ENCODE measurements around the gene CACNA2D3.

The CACNA2D3 gene

GRCh38 chr3:55066551-55067047, 944.2 kb downstream of the CACNA2D3 start:
- H3K36me3 ChIP-seq (ENCODE audit: control insufficient read depth, insufficient read depth, low read length): no peaks in the 10 kb centered on the region
- H3K4me3 ChIP-seq (ENCODE audit: low read depth, low read length): no peak overlapping the region
- peaks cover 3% of the 10 kb centered on the region for H3K4me1 ChIP-seq (ENCODE audit: control insufficient read depth, insufficient read depth, low read length)
- H3K9me3 ChIP-seq (ENCODE audit: control insufficient read depth, insufficient read depth, low read length): no peaks in the 10 kb centered on the region
- H3K27me3 ChIP-seq (ENCODE audit: control insufficient read depth, insufficient read depth, low read length): no peaks in the 10 kb centered on the region
- H3K9ac ChIP-seq (ENCODE audit: low read depth, low read length): no peak overlapping the region

GRCh38 chr3:55069950-55070349, 947.6 kb downstream of the CACNA2D3 start:
- Histone ChIP-seq H3K36me3 (ENCODE audit: control insufficient read depth, insufficient read depth, low read length) (no peaks in the 10 kb centered on the region), H3K27me3 (ENCODE audit: control insufficient read depth, insufficient read depth, low read length) (no peaks in the 10 kb centered on the region), H3K9me3 (ENCODE audit: control insufficient read depth, insufficient read depth, low read length) (no peaks in the 10 kb centered on the region), H3K4me1 (ENCODE audit: control insufficient read depth, insufficient read depth, low read length) (peaks cover 1% of the 10 kb centered on the region), H3K4me3 (ENCODE audit: low read depth, low read length) (no peak overlapping the region), H3K9ac (ENCODE audit: low read depth, low read length) (no peak overlapping the region)

- no peak overlapping the region for H3K9ac ChIP-seq (ENCODE audit: low read depth, low read length)
- H3K36me3 ChIP-seq (ENCODE audit: control insufficient read depth, insufficient read depth, low read length): no peaks in the 10 kb centered on the region
- no peaks in the 10 kb centered on the region for H3K27me3 ChIP-seq (ENCODE audit: control insufficient read depth, insufficient read depth, low read length)
- H3K4me3 ChIP-seq (ENCODE audit: low read depth, low read length): no peak overlapping the region
- no peaks in the 10 kb centered on the region for H3K4me1 ChIP-seq (ENCODE audit: control insufficient read depth, insufficient read depth, low read length)
- H3K9me3 ChIP-seq (ENCODE audit: control insufficient read depth, insufficient read depth, low read length): no peaks in the 10 kb centered on the region
Measured at GRCh38 chr3:55074796-55075195, 952.4 kb downstream of the CACNA2D3 start.

- no peaks in the 10 kb centered on the region for H3K36me3 ChIP-seq (ENCODE audit: control insufficient read depth, insufficient read depth, low read length)
- no peak overlapping the region for H3K9ac ChIP-seq (ENCODE audit: low read depth, low read length)
- no peaks in the 10 kb centered on the region for H3K4me1 ChIP-seq (ENCODE audit: control insufficient read depth, insufficient read depth, low read length)
- H3K27me3 ChIP-seq (ENCODE audit: control insufficient read depth, insufficient read depth, low read length): no peaks in the 10 kb centered on the region
- no peak overlapping the region for H3K4me3 ChIP-seq (ENCODE audit: low read depth, low read length)
- H3K9me3 ChIP-seq (ENCODE audit: control insufficient read depth, insufficient read depth, low read length): no peaks in the 10 kb centered on the region
Measured at GRCh38 chr3:55075846-55076245, 953.5 kb downstream of the CACNA2D3 start.

- no peaks in the 10 kb centered on the region for H3K9me3 ChIP-seq (ENCODE audit: control insufficient read depth, insufficient read depth, low read length)
- H3K36me3 ChIP-seq (ENCODE audit: control insufficient read depth, insufficient read depth, low read length): no peaks in the 10 kb centered on the region
- H3K27me3 ChIP-seq (ENCODE audit: control insufficient read depth, insufficient read depth, low read length): no peaks in the 10 kb centered on the region
- no peak overlapping the region for H3K4me3 ChIP-seq (ENCODE audit: low read depth, low read length)
- H3K9ac ChIP-seq (ENCODE audit: low read depth, low read length): no peak overlapping the region
- no peaks in the 10 kb centered on the region for H3K4me1 ChIP-seq (ENCODE audit: control insufficient read depth, insufficient read depth, low read length)
Measured at GRCh38 chr3:55077726-55078125, 955.4 kb downstream of the CACNA2D3 start.

GRCh38 chr3:55078876-55079275, 956.5 kb downstream of the CACNA2D3 start:
- no peaks in the 10 kb centered on the region for H3K36me3 ChIP-seq (ENCODE audit: control insufficient read depth, insufficient read depth, low read length)
- no peaks in the 10 kb centered on the region for H3K4me1 ChIP-seq (ENCODE audit: control insufficient read depth, insufficient read depth, low read length)
- H3K27me3 ChIP-seq (ENCODE audit: control insufficient read depth, insufficient read depth, low read length): no peaks in the 10 kb centered on the region
- H3K9me3 ChIP-seq (ENCODE audit: control insufficient read depth, insufficient read depth, low read length): no peaks in the 10 kb centered on the region
- H3K4me3 ChIP-seq (ENCODE audit: low read depth, low read length): no peak overlapping the region
- H3K9ac ChIP-seq (ENCODE audit: low read depth, low read length): no peak overlapping the region

GRCh38 chr3:55085231-55085630, 962.9 kb downstream of the CACNA2D3 start:
- H3K9ac ChIP-seq (ENCODE audit: low read depth, low read length): no peak overlapping the region
- no peaks in the 10 kb centered on the region for H3K9me3 ChIP-seq (ENCODE audit: control insufficient read depth, insufficient read depth, low read length)
- H3K4me1 ChIP-seq (ENCODE audit: control insufficient read depth, insufficient read depth, low read length): no peaks in the 10 kb centered on the region
- no peaks in the 10 kb centered on the region for H3K27me3 ChIP-seq (ENCODE audit: control insufficient read depth, insufficient read depth, low read length)
- H3K36me3 ChIP-seq (ENCODE audit: control insufficient read depth, insufficient read depth, low read length): no peaks in the 10 kb centered on the region
- H3K4me3 ChIP-seq (ENCODE audit: low read depth, low read length): no peak overlapping the region

- no peaks in the 10 kb centered on the region for H3K27me3 ChIP-seq (ENCODE audit: control insufficient read depth, insufficient read depth, low read length)
- no peak overlapping the region for H3K9ac ChIP-seq (ENCODE audit: low read depth, low read length)
- H3K9me3 ChIP-seq (ENCODE audit: control insufficient read depth, insufficient read depth, low read length): no peaks in the 10 kb centered on the region
Measured at GRCh38 chr3:55089211-55089610, 966.9 kb downstream of the CACNA2D3 start.

GRCh38 chr3:55090291-55090690, 967.9 kb downstream of the CACNA2D3 start:
- Histone ChIP-seq H3K36me3 (ENCODE audit: control insufficient read depth, insufficient read depth, low read length) (no peaks in the 10 kb centered on the region), H3K9ac (ENCODE audit: low read depth, low read length) (no peak overlapping the region), H3K4me3 (ENCODE audit: low read depth, low read length) (no peak overlapping the region), H3K27me3 (ENCODE audit: control insufficient read depth, insufficient read depth, low read length) (no peaks in the 10 kb centered on the region), H3K4me1 (ENCODE audit: control insufficient read depth, insufficient read depth, low read length) (no peaks in the 10 kb centered on the region), H3K9me3 (ENCODE audit: control insufficient read depth, insufficient read depth, low read length) (no peaks in the 10 kb centered on the region)

More at GRCh38 chr3:55089211-55089610, 966.9 kb downstream of the CACNA2D3 start:
- no peak overlapping the region for H3K4me3 ChIP-seq (ENCODE audit: low read depth, low read length)
- no peaks in the 10 kb centered on the region for H3K36me3 ChIP-seq (ENCODE audit: control insufficient read depth, insufficient read depth, low read length)
- H3K4me1 ChIP-seq (ENCODE audit: control insufficient read depth, insufficient read depth, low read length): no peaks in the 10 kb centered on the region

GRCh38 chr3:55090746-55091145, 968.4 kb downstream of the CACNA2D3 start:
- no peaks in the 10 kb centered on the region for H3K27me3 ChIP-seq (ENCODE audit: control insufficient read depth, insufficient read depth, low read length)
- no peaks in the 10 kb centered on the region for H3K4me1 ChIP-seq (ENCODE audit: control insufficient read depth, insufficient read depth, low read length)
- H3K36me3 ChIP-seq (ENCODE audit: control insufficient read depth, insufficient read depth, low read length): no peaks in the 10 kb centered on the region
- H3K9me3 ChIP-seq (ENCODE audit: control insufficient read depth, insufficient read depth, low read length): no peaks in the 10 kb centered on the region
- no peak overlapping the region for H3K4me3 ChIP-seq (ENCODE audit: low read depth, low read length)
- no peak overlapping the region for H3K9ac ChIP-seq (ENCODE audit: low read depth, low read length)

GRCh38 chr3:55091381-55092225, 969.3 kb downstream of the CACNA2D3 start:
- Histone ChIP-seq H3K36me3 (ENCODE audit: control insufficient read depth, insufficient read depth, low read length) (no peaks in the 10 kb centered on the region), H3K27me3 (ENCODE audit: control insufficient read depth, insufficient read depth, low read length) (no peaks in the 10 kb centered on the region), H3K9ac (ENCODE audit: low read depth, low read length) (no peak overlapping the region), H3K9me3 (ENCODE audit: control insufficient read depth, insufficient read depth, low read length) (no peaks in the 10 kb centered on the region), H3K4me1 (ENCODE audit: control insufficient read depth, insufficient read depth, low read length) (no peaks in the 10 kb centered on the region), H3K4me3 (ENCODE audit: low read depth, low read length) (no peak overlapping the region)

- no peaks in the 10 kb centered on the region for H3K9me3 ChIP-seq (ENCODE audit: control insufficient read depth, insufficient read depth, low read length)
- H3K4me3 ChIP-seq (ENCODE audit: low read depth, low read length): no peak overlapping the region
- no peaks in the 10 kb centered on the region for H3K4me1 ChIP-seq (ENCODE audit: control insufficient read depth, insufficient read depth, low read length)
- no peaks in the 10 kb centered on the region for H3K36me3 ChIP-seq (ENCODE audit: control insufficient read depth, insufficient read depth, low read length)
- H3K9ac ChIP-seq (ENCODE audit: low read depth, low read length): no peak overlapping the region
- no peaks in the 10 kb centered on the region for H3K27me3 ChIP-seq (ENCODE audit: control insufficient read depth, insufficient read depth, low read length)
Measured at GRCh38 chr3:55094676-55095075, 972.3 kb downstream of the CACNA2D3 start.

Measured in iPS-15b (cell line).